ENCODE data around the gene PTRH2.
A peak's percentile ranks its signal among the peaks of the same experiment; 100 is the strongest.
"Not testable (repeated sequence)": the region's sequence is repeated elsewhere in the genome, so short reads cannot be mapped to it uniquely, and the experiment has no call there.

Gene PTRH2

GRCh38 chr17:59671386-59671785 lies 35.8 kb downstream of the PTRH2 start:
- peaks cover 19% of the 10 kb centered on the region for H3K4me1 Mint-ChIP-seq
- CTCF ChIA-PET, result interaction anchor here (0.7 to 1.1 kb wide), 2 partner anchors 28 to 360 kb away, joined by 3 read pairs; no protein-coding TSS in a partner anchor
- H3K27ac Mint-ChIP-seq, result peak overlapping the region; percentile 24
- H3K9me3 Mint-ChIP-seq, result no peaks in the 10 kb centered on the region
- no peak overlapping the region for H3K4me3 Mint-ChIP-seq
- DNase-seq, result no peak
- H3K27me3 Mint-ChIP-seq, result no peaks in the 10 kb centered on the region
- H3K36me3 Mint-ChIP-seq, result peaks cover 43% of the 10 kb centered on the region

DNA sequence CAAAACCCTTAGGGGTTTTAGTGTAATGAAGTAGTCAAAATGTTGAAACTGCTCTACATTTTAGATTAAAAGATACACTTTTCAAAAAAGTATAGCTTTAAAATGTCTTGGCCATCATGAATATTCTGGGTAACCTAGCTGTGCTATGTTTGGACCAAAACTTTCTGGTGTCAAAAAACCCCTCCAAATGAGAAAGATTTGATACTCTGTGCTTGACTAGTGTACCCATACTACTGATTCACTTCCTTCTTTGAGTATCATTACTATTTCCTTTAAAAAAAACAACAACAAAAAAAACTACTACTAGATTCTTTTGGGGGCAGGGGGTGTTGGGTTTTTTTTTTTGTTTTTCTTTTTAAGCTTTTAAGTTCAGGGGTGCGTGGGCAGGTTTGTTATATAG lies 37.3 kb downstream of the PTRH2 start:
- H3K27ac Mint-ChIP-seq, result peak overlapping the region; percentile 54
- DNase-seq, result no peak
- H3K9me3 Mint-ChIP-seq, result no peaks in the 10 kb centered on the region
- peaks cover 50% of the 10 kb centered on the region for H3K36me3 Mint-ChIP-seq
- no peak overlapping the region for H3K4me3 Mint-ChIP-seq
- CTCF ChIA-PET, result interaction anchor here (1.1 kb wide), 1 partner anchor 27 kb away, joined by 3 read pairs; no protein-coding TSS in a partner anchor
- H3K4me1 Mint-ChIP-seq, result peaks cover 19% of the 10 kb centered on the region
- H3K27me3 Mint-ChIP-seq, result no peaks in the 10 kb centered on the region

DNA sequence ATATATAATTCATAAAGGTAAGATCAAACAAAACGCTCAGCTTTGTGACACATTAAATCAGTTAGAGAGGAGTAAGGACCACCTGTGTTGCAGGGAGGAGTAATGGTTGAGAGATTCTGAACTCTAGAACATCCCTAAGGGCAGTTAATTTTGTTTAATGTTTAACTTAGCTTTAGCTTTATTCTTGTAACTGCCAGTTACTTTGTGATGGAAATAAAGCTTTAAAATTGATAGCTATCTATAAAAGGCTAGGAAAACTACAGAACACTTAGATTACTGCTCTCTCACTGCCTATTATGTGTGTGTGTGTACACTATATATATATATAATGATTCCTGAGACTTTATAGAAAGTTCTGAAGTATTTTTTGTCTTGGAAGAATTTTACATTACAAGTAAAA lies 37.8 kb downstream of the PTRH2 start:
- no peaks in the 10 kb centered on the region for H3K9me3 Mint-ChIP-seq
- no peaks in the 10 kb centered on the region for H3K27me3 Mint-ChIP-seq
- peaks cover 19% of the 10 kb centered on the region for H3K4me1 Mint-ChIP-seq
- CTCF ChIA-PET, result interaction anchor here (0.9 kb wide), 1 partner anchor 49 kb away, joined by 3 read pairs; no protein-coding TSS in a partner anchor
- no peak overlapping the region for H3K27ac Mint-ChIP-seq
- DNase-seq, result no peak
- no peak overlapping the region for H3K4me3 Mint-ChIP-seq
- peaks cover 51% of the 10 kb centered on the region for H3K36me3 Mint-ChIP-seq

DNA sequence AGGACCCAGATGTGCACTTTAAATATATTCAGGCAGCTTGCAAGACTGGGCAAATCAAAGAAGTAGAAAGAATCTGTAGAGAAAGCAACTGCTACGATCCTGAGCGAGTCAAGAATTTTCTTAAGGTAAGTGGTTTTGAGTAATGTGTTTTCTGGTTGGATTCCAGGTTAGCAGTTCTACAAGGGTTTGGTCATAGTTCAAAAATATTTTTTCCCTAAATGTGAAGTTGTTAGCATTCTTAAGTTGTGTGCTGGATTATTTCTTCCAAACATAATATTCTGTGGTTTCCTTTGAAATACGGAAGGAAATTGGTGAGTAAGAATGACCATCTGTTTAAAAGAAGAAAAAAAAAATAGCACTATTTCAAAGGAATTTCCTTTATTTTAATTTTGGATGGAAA lies 38.4 kb downstream of the PTRH2 start:
- CTCF ChIA-PET, result interaction anchor here (0.9 kb wide), 1 partner anchor 49 kb away, joined by 3 read pairs; no protein-coding TSS in a partner anchor
- H3K4me1 Mint-ChIP-seq, result peaks cover 19% of the 10 kb centered on the region
- DNase-seq, result no peak
- H3K27ac Mint-ChIP-seq, result no peak overlapping the region
- H3K4me3 Mint-ChIP-seq, result no peak overlapping the region
- no peaks in the 10 kb centered on the region for H3K9me3 Mint-ChIP-seq
- H3K27me3 Mint-ChIP-seq, result no peaks in the 10 kb centered on the region
- H3K36me3 Mint-ChIP-seq, result peaks cover 53% of the 10 kb centered on the region

DNA sequence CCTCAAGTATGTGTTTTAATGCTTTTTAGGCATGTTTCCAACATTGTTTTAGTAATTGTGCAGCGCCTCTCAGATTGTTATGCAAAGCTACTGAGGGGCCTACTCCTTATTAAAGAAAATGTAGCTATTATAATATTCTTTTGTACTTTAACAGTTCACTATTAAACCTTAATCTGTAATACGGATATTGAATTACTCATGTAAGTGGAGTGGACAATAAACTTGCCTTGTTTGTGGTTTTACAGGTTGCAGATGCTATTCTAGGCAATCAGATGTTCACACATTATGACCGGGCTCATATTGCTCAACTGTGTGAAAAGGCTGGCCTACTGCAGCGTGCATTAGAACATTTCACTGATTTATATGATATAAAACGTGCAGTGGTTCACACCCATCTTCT lies 41.0 kb downstream of the PTRH2 start:
- peaks cover 55% of the 10 kb centered on the region for H3K36me3 Mint-ChIP-seq
- no peak overlapping the region for H3K27ac Mint-ChIP-seq
- CTCF ChIA-PET, result no interaction called here
- no peaks in the 10 kb centered on the region for H3K27me3 Mint-ChIP-seq
- H3K4me3 Mint-ChIP-seq, result no peak overlapping the region
- DNase-seq, result no peak
- no peaks in the 10 kb centered on the region for H3K9me3 Mint-ChIP-seq
- H3K4me1 Mint-ChIP-seq, result peaks cover 16% of the 10 kb centered on the region

DNA sequence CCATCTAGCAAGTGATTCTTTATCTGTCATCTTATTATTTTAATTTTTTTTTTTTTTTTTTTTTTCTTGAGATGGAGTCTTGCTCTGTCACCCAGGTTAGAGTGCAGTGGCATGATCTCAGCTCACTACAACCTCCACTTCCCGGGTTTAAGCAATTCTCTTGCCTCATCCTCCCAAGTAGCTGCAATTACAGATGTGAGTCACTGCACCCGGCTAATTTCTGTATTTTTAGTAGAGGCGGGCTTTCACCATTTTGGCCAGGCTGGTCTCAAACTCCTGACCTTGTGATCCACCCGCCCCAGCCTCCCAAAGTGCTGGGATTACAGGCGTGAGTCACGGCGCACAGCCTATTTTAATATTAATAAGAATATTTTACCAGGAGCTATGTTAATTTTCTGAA lies 50.6 kb downstream of the PTRH2 start:
- peaks cover 60% of the 10 kb centered on the region for H3K36me3 Mint-ChIP-seq
- DNase-seq, H3K4me3 Mint-ChIP-seq, H3K27me3 Mint-ChIP-seq, H3K27ac Mint-ChIP-seq, CTCF ChIA-PET, H3K9me3 Mint-ChIP-seq, H3K4me1 Mint-ChIP-seq: not testable (repeated sequence)

DNA sequence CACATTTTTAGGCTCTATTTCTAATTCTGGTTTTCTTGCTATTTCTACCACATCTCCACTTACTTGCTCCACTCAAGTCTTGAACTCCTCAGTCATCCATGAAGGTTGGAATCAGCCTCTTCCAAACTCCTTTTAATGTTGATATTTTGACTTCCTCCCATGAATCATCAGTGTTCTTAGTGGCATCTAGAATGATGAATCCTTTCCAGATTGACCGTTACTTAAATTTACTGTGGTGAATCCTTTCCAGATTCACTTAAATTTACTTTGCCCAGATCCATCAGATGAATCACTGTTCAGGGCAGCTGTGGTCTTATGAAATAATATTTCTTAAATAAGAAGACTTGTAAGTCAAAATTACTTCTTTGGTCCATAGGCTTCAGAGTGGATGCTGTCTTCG lies 55.1 kb downstream of the PTRH2 start:
- no peak overlapping the region for H3K27ac Mint-ChIP-seq
- CTCF ChIA-PET, result interaction anchor here (1.5 kb wide), 1 partner anchor 10 kb away, joined by 3 read pairs; no protein-coding TSS in a partner anchor
- no peak for DNase-seq
- peaks cover 20% of the 10 kb centered on the region for H3K4me1 Mint-ChIP-seq
- H3K36me3 Mint-ChIP-seq, result peaks cover 63% of the 10 kb centered on the region
- no peaks in the 10 kb centered on the region for H3K27me3 Mint-ChIP-seq
- H3K4me3 Mint-ChIP-seq, result no peak overlapping the region
- no peaks in the 10 kb centered on the region for H3K9me3 Mint-ChIP-seq

DNA sequence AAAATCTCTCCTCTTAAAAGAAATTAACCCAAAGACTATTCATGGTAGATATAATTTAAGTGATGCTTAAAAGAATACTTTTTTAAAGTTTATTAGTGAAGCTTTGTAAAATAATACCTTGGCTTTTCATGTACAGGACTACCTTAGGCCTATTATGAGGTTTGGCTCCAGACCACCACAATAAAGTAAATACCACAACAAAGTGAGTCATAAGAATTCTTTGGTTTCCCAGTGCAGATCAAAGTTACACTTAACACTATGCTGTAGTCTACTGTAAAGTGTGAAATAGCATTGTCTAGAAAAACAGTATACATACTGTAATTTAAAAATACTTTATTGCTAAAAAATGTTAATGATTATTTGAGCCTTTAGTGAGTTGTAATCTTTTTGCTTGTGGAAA lies 55.9 kb downstream of the PTRH2 start:
- no peak for DNase-seq
- peaks cover 20% of the 10 kb centered on the region for H3K4me1 Mint-ChIP-seq
- H3K27ac Mint-ChIP-seq, result no peak overlapping the region
- H3K27me3 Mint-ChIP-seq, result no peaks in the 10 kb centered on the region
- no peak overlapping the region for H3K4me3 Mint-ChIP-seq
- no peaks in the 10 kb centered on the region for H3K9me3 Mint-ChIP-seq
- CTCF ChIA-PET, result interaction anchor here (0.7 kb wide), 1 partner anchor 128 kb away, joined by 4 read pairs; no protein-coding TSS in a partner anchor
- peaks cover 66% of the 10 kb centered on the region for H3K36me3 Mint-ChIP-seq

- no peak for DNase-seq
- peaks cover 61% of the 10 kb centered on the region for H3K36me3 Mint-ChIP-seq
- no peaks in the 10 kb centered on the region for H3K27me3 Mint-ChIP-seq
- no peaks in the 10 kb centered on the region for H3K9me3 Mint-ChIP-seq
- H3K4me1 Mint-ChIP-seq, result peaks cover 20% of the 10 kb centered on the region
- H3K4me3 Mint-ChIP-seq, result no peak overlapping the region
- CTCF ChIA-PET, result interaction anchor here (0.7 kb wide), 1 partner anchor 128 kb away, joined by 4 read pairs; no protein-coding TSS in a partner anchor
- H3K27ac Mint-ChIP-seq, result no peak overlapping the region
Observed at GRCh38 chr17:59650642-59651041, 56.6 kb downstream of the PTRH2 start.

GRCh38 chr17:59649886-59650285 lies 57.3 kb downstream of the PTRH2 start:
- DNase-seq, result no peak
- CTCF ChIA-PET, result no interaction called here
- no peaks in the 10 kb centered on the region for H3K27me3 Mint-ChIP-seq
- no peak overlapping the region for H3K27ac Mint-ChIP-seq
- no peaks in the 10 kb centered on the region for H3K9me3 Mint-ChIP-seq
- H3K36me3 Mint-ChIP-seq, result peaks cover 59% of the 10 kb centered on the region
- no peak overlapping the region for H3K4me3 Mint-ChIP-seq
- peaks cover 20% of the 10 kb centered on the region for H3K4me1 Mint-ChIP-seq

Measured in activated naive CD4-positive, alpha-beta T cell treated with anti-CD3 and anti-CD28 coated beads, Interleukin-2, amount 10 ng/mL, durations not matched to agents 7 days and 5 days (primary cell).